ENCODE results near the gene MZT2A. TPM values are rescaled to one million over a fixed set of nuclear protein-coding genes. Genes with fewer than 3 reads are reported as not detected.

The MZT2A gene, protein sequence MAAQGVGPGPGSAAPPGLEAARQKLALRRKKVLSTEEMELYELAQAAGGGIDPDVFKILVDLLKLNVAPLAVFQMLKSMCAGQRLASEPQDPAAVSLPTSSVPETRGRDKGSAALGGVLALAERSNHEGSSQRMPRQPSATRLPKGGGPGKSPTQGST
- total RNA-seq, result 75.5 and 110 TPM in 2 replicates

DNA sequence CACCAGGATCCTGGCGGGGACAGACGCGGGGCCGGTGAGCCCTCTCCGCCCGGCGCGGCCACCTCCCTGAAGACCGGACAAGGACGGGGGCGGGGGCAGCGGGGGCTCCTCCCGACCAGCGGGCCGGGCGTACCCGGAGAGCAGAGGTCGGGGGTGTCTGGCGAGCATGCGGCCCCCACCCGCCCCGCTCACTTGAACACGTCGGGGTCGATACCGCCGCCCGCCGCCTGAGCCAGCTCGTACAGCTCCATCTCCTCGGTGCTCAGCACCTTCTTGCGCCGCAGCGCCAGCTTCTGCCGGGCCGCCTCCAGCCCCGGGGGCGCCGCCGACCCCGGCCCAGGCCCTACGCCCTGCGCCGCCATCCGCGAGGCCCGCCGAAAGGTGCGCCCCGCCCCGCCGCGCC, at the start of gene MZT2A:
Gene MZT2A, minus strand, starts transcription at position 383 of the 403 bp plus-strand sequence. Its CDS starts 21 bp downstream, at position 362.

DNA sequence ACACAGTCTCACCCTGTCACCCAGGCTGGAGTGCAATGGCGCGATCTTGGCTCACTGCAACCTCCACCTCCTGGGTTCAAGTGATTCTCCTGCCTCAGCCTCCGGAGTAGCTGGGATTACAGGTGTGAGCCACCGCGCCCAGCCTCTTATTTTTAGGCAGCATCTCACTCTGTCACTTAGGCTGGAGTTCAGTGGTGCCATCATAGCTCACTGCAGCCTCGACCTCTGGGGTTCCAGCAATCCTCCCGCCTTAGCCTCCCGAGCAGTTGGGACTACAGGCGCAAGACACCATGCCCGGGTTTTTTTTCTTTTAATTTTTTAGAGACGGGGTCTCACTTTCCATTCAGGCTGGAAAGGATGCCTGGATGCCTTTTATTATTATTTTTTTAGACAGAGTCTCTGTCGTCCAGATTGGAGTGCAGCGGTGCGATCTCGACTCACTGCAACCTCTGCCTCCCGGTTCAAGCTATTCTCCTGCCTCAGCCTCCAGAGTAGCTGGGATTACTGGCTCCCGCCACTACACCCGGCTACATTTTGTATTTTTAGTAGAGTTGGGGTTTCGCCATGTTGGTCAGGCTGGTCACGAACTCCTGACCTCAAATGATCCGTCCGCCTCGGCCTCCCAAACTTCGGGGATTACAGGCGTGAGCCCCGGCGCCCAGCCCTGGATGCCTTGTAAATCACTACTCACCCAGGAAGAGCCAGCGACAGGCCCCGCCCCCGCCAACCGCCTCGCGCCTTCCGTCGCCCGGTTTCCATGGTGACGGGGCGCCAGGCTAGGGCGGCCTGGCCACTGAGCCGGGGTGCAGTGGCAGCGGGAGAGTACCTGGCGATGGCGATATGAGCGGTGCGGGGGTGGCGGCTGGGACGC, 35.2 kb upstream of the MZT2A start, which contains the start of gene CCDC74A:
Gene CCDC74A, plus strand, starts transcription at position 758 of the 871 bp plus-strand sequence. Its CDS starts 83 bp downstream, at position 841.

DNA sequence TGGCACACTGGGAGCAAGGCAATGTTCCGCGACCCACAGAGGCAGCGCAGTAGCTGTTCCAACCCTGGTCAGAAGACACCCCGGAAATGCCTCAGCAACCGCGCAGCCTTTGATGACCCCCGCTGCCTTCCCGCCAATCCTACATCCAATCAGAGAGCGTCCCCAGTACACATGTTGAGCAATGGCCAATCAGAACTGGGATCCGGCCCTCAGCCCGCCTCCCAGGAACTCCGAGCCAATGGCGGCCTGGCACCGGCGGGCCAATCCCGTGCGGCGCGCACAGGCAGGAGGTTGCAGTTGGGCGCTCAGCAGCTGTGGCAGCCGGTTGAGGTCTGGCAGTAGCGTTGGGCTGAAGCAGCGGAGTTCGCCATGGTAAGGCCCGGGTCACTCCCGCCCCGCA, 16.4 kb downstream of the MZT2A start, which contains the start of gene TUBA3D:
Gene TUBA3D, plus strand, starts transcription at position 289 of the 400 bp plus-strand sequence. Its CDS starts 81 bp downstream, at position 370.

Other genes starting within 250 kb of the MZT2A start
- under 0.01 TPM in 1 of 2 replicates, not detected in the other for gene RAB6D, start 128.2 kb downstream of the MZT2A start, total RNA-seq
- not detected in 2 replicates for gene TUBA3D, start 16.3 kb downstream of the MZT2A start, total RNA-seq
- 2.7 and 4.9 TPM in 2 replicates for gene CCDC74A, start 35.5 kb upstream of the MZT2A start, total RNA-seq